HG03196 (cell line): ENCODE data around the gene THTPA.

Source experiments
- ATAC-seq: cut with Tn5 transposase; IDR thresholded peaks from one replicate; pipeline ENCODE4 v1.9.1; 2021; ENCODE audit not compliant: unreplicated experiment

Gene THTPA

DNA sequence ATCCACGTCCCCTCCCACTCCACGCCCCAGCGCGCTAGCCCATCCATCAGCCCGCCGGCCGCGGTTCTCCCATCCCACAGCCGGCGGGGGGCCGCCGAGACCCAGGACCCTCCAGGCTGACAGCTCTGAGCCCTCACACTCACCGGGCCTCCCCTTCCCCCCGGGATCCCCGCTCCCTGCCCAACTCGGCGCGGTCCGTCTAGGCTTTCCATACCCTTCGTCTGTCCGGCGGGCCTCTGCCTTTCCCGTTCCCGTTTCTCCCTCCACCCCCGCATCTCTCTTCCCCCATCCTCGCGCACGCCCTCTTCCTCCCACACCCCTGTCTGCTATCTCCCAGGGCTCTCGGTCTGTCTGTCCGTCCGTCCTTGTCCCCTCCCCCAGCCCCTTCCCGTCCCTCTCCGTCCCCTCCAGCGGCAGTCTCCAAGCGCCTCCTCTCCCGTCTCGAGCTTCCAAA is 5.2 kb upstream of the THTPA start:
- ATAC-seq = no peak

DNA sequence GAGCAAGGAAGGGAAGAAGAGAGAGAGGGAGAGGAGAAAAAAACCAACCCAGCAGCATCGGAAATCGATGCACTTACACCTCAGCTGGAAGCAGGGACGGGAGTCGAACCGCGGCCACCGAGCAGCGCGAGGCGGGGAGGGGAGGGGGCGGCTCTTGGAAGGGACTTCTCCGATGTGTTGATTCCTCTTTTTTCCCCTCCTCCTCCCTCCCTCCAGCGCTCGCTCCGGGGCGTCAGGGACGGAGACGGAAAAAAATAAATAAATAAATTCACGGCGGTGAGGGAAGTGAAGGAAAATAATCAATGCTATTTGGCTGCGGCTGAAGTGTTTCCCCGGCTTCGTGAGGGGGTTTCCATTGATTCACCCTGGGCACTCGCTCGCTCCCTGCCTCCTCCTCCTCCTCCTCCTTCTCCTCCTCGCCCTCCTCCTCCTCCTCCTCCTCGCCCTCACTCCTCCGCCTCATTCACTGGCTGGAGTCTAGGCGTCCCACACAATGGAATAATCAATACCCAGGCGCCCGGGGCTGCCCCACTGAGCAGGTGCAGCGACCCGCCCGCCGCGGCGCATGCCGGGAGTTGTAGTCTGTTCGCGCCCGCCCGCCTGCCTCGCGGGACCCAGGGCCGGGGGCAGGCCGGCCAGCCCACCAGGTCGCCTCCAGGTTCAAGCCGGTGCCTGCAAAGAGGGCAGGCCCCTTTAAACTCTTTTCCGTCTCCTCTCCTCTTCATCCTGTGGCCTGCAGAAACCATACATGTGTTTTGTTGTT is 4.6 kb upstream of the THTPA start, which contains the start of gene ZFHX2:
TSS of gene ZFHX2 (minus strand) at position 500 of the 763 bp plus-strand sequence. CDS start 16,440 bp downstream, outside the sequence.
- ATAC-seq = peak; percentile 55

DNA sequence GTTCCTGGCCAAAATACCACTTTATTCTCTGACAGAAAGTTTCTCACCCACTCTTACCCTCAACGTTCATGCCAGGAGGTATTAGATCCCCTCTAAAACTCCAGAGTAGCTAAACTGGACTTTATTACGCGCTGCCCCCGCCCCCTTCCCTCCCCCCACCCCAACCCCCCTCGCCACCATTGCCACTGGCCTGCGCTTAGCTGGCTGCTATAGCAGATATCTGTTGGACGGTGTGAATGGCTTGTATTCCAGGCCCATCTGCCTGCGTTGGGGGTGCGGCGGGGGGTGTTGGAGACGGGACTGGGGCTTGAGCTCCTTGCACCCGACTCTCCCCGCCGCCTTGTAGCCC is 564 bp upstream of the THTPA start:
- ATAC-seq = no peak

DNA sequence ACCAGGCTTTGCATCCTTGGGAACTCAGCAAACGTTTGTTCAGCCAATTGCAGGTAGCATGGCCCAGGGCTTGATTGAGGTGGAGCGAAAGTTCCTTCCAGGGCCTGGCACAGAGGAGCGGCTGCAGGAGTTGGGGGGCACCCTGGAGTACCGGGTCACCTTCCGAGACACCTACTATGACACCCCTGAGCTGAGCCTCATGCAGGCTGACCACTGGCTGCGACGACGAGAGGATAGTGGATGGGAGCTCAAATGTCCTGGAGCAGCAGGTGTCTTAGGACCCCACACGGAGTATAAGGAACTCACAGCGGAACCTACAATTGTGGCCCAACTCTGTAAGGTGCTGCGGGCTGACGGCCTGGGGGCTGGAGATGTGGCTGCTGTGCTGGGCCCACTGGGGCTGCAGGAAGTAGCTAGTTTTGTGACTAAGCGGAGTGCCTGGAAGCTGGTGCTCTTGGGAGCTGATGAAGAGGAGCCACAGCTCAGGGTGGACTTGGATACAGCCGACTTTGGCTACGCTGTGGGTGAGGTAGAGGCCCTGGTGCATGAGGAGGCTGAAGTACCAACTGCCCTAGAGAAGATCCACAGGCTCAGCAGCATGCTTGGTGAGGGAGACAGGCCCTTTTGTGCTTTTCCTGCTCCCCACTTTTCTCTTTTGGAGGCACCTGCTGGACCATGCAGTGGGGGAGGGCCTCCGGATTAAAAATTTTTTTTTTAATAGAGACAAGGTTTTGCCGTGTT is 799 bp downstream of the THTPA start:
- no peak for ATAC-seq

DNA sequence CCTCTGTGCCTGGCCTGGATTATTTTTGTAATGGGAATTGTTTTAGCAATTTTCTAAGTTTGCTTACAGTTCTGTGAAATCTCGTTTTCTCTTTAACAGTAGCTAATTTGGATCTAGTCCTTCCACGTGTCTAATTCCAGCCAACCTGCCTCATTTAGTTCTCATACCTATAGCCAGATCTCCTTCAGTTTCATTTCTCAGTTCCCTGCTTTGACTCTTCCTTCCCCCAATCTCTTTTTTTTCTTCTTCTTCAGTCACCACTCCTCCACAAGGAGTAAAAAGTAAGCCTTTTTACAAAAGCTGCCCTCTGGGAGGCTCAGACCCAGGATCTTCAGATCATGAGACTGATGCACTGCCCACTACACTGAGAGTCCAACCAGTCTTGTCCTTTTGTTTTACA is 1.4 kb downstream of the THTPA start:
- ATAC-seq = no peak

DNA sequence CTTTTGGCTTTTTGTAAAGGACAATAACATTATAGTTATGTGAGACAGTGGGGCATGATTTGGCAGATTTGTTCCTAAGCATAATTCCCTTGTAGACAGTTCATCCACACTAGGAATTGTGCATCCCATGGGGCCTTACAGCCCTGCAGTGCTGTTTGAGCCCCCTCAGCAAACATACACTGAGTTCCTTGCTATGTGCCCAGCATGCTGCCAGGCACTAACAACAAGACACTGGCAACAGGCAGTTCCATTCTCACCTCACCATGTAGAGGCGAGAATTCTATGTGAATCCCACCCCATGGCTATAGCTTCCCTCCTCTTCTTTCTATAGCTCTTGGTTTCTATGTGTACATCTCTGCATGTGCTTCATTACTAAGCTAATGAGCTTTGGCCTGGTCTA is 1.9 kb downstream of the THTPA start:
- no peak for ATAC-seq

DNA sequence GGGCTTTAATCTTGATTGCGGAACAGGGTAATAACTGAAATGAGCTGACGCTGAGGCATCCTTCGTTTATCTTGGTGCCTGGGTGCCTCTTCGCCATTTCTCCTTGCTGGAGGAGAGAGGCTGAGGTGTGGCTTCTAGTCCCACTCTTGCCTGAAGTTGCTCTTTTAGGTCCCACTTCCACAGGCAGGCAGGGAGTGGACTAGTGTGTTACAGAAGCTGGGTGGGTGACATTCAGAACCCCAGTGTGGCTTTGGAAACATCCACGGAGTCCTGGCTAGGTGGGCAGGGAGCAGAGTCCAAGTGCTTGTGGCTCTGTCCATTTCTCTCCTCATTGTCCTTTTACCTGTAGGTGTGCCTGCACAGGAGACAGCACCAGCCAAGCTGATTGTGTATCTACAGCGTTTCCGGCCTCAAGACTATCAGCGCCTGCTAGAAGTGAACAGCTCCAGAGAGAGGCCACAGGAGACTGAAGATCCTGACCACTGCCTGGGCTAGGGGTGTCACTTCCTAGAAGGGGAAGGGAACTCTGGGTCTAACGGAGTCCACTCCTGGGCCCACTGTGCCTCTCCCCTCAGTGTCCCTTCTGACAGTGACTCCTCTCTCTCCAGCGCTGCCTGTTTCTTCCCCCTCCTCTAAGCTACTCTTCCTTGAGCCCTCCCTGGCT is 2.4 kb downstream of the THTPA start:
- no peak for ATAC-seq

DNA sequence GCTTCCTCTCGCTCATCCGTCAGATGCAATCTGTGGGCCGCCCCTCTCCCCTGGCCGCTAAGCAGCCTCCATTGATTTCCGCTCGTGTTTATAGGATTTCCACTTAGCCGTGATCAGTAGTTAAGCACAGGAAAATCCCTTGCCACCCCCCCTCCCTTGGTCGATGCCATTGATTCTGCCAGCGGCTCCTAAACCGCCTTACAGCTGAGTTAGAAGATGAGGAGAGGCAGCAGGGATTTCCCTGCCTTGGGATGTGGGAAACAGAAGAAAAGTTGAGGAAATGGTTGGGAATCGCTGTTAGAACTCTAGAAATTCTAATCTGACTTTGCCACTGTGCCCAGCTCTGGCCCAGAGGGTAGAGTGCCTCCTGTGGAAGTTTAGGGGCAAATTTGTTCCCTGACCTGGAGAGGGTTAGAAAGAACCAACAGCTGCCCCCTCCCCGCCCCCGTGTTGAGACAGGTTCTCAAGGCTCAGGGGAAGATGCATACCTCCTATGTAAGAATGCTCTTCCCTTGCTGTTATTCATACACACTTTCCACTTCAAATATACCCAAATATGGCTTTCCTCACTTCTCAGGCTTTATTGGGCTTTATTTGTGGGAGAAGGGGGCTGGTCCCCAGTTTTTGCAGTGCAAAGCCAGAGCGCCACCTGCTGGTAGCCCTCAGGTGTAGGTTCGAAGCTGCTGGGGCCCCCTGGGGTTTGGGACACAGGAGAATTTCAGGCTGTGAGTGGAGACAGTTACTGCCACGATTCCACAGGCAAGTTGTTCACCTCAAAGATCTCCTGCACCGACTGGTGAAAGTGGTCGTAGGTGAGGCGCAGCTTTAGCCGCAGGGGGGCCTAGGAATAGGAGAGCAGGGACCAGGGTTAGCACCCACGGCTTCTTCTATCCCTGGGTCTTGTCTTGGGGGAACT is 3.2 kb downstream of the THTPA start:
- no peak for ATAC-seq

DNA sequence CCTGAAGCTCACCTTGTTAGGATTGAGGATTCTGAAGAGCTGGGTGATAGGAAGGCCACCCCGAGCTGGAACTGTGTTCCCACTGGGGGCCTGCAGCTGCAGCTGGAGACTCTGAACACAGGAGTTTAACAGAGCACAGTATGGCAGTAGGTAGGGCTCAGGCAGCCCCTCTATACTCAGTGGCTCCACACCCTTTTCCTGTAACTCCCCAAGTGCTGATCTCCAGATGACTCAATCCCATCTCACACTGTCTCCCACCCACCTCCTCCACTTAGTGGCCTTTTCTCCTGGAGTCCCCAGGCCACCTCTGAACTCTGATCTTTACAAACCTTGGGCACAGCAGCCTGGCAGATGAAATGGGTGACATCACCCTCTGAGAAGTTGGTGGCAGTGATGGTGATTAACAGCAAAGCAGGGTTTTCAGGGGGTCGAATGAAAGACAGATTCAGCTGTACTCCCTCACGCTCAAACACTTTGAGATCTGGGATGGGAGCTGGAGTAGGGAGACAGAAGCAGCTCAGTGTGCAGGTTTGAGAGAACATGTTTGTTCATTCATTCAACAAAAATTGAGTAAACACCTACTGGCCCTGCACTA is 4.0 kb downstream of the THTPA start:
- ATAC-seq = no peak

DNA sequence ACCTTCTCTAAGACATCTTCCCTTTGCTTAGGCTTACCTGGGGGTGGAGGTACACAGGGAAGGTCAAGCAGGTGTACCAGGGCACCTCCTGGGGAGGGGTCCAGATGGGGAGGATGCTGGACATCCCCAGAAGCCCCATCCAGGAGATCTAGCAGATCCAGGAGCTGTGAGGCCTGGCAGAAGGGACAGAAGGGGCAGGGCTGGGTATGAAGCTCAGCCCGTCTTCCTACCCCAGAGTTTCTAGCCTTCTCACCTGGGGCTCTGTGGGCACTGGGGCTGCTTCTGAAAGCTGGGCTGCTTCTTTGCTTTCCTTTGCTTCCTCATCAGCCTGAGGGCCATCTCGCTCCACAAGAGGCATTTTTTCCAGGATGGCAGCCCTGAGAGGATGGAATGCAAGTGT is 5.2 kb downstream of the THTPA start:
- ATAC-seq = no peak

DNA sequence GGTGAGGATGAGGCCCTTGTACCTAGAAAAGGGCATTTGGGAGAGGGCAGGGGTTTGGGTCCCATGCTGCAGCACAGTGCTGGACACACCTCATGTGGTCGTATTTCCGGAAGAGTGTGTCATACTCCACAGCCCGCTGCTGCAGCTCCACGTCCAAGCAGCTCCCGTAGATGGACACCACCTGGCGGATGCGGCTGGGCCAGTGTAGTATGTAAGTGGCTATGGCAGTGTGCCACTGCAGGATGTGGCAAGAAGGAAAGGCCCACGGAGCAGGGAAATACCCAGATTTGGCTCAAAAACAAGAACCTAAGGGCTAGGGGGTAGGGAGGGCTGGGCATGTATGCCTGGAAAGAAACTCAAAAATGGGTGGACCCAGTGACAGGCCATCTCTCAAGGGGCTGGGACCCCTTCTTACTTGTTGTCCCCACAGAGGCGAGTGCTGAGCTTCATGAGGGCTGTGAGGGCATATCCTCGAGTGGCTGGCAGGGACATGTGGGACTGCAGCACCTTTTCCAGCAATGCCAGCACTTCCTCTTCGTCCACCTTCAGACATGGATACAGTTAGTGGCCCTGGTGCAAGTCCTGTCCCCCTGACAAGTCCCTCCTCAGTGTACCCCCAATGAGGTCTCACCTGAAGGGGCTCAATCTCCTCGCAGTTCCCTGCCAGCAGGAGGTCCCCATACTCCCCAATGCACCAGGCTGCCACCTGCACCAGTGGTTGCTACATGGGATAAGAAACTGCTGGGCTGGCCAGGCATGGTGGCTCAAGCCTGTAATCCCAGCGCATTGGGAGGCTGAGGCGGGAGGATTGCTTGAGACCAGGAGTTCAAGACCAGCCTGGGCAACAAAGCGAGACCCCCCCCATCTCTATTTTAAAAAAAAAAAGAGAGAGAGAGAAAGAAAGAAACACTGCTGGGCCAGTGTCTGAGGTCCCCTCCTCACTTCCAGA is 6.1 kb downstream of the THTPA start:
- ATAC-seq = no peak

DNA sequence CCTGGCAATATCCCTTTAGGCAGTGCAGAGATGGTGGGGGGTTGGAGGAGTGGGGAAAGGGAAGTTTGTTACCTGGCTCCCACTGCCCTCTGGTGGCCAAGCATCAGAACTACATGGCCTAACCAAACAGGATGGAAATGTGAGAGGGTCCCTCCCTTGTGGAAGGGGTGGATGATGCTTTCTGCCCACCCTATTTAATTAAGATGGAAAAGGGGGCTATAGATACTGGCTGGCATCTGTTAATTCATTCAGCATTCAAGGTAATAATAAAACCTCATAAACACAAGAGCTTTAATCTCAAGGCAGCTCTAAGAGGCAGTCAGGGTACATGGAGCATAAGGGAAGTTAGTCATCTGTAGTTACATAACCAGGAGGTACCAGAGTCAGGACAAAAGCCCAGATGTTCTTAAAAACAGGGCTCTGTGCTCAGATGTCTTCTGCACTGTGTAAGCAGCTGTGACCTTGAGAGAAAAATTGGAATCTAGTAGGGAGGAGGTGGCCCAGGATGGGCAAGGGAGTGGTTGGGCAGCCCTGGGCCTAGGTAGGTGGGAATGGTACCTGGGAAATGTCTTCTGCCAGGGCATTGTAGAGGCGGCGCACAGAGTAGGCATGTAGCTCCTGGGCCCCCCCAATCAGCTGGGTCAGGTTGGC is 6.9 kb downstream of the THTPA start:
- no peak for ATAC-seq

DNA sequence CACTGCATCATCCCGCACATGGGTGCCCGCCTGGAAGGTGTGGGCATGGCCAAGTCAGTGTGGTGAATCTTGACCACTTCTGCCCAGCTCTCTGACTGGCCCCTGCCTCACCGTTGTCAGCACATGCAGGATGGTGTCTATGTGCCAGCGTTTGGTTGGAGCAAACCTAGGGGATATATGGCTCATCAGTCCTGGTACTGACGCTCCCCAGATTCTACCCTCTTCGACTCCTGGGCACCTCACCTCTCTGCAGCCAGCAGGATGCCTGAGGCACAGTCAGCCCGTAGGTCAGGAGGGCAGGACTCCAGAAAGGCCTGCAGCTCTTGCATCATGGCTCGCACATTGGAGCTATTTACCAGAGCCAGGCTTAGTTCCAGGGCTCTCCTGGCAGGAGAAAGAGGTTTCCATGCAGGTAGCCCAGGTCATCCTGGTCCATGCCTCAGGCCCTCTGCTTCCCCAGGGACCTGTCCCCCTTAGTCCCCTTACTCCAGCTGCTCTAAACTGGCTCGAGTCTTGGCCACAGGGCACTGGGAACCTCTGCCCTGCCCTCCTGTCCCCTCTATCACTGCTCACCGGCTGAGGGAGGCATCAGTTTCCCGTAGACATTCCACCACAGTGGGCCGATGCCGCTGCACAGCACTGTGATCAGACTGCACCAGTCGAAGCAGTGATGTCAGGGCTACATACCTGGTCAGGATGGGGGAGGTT is 7.6 kb downstream of the THTPA start:
- no peak for ATAC-seq

DNA sequence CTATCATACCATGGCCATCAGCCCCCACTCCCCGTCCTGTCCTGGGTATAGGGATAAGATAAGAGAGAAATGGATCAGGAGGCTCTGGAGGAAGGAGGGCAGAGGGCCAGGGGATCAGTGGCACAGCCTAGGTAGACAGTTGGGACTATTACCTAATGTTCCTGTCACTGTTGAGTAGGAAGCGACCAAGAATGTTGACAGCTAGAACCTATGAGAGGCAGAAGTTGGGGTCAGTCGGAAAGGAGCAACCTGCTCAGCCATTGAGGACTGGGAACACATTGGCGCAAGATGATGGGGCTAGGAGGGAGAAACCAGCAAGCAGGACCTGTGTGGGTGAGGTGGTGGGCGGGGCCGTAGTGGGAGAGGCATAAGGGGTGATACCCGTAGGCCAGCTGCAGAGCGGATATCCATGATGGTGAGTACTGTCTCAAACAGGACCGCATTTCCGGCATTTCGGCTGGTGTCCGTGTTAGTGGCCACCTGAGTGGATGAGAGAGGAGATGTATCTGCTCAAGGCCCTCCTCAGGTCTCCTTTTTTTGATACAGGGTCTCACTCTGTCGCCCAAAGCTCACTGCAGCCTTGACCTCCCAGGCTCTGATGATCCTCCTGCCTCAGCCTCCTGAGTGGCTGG is 8.2 kb downstream of the THTPA start:
- no peak for ATAC-seq

DNA sequence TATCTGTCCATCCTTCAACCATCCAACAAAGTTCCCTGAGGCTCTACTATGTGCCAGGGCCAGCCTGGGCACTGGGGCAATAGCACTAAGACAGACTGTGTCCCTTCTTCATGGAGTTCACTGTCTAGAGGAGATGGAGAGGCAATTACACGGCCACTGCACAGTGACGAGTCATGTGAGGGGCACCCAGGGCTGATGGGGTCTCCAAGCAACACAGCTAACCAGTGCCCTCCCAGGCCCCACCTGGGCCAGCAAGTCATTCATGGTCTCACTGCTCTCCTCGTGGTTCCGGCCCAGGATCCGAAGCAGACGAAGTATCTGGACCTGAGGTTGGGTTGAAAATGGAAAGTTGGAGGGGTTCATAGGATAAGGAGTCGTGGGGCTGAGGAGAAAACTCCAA is 8.8 kb downstream of the THTPA start:
- ATAC-seq = no peak

DNA sequence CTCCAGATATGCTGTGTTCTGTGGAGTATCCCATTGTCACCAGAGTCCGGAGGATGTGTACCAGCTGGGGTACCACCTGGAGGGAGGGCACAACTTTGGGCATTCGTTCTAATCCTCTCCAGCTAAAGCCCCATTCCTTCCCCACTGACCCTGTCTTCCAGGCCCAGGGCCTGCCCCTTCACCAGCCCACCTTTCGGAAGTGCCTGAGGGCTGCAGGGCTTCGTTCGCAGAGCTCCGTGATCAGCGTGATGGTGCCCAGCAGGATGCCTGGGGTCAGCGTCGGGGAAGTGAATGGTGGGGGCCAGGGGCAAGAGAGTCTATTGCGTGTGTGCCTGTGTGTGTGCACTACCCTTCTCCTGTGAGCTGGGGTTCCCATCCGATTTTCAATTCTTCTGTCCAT is 9.6 kb downstream of the THTPA start:
- ATAC-seq = no peak

DNA sequence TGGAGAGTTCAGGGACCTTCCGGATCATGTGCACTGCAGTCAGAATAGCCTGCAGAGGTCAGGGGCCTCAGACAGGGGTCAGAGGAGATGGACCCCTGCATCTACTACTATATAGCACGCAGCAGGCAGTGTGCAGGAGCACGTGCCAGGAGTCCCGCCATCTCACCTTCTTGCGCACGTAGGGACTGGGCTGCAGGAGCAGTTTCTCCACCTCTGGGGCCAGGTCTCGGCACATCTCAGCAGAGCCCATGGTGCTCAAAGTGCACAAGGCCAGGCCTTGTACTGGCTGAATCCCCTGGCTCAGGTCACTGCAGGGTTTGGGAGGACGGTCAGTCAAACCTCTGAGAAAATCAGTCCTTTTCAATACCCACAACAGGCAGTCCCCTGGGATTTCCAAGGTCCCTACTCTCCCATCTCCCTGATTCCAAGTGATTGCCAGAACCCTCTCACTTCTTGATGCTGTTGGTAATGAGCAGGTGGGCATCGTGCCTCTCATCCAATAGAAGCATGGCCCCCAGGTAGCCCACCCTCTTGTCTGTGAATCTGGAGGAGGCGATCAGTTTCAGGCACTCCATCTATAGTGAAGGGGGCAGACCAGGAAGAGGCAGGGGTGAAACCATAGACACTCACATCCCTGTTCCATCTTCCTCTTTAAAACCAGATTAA is 10.2 kb downstream of the THTPA start:
- ATAC-seq = no peak
